Natural killer cell treated with Interleukin-12 subunit alpha and Interleukin-12 subunit beta and Interleukin-15 and Interleukin-18, amount 100 ng/mL, for 72 hours (primary cell): Measurements from ENCODE around the gene CPEB1. TPM values are rescaled to one million over a fixed set of nuclear protein-coding genes. Genes with fewer than 3 reads are reported as not detected.
"Not testable (repeated sequence)": the region's sequence is repeated elsewhere in the genome, so short reads cannot be mapped to it uniquely, and the experiment has no call there.

Experiments used
- ATAC-seq, 2 donors: fragments of 150-1000 bp; cut with Tn5 transposase in 1 of 2; sonication (Bioruptor Pico), chemical (Tn5 transposase) in 1 of 2; 2 replicates each; pipeline ENCODE4 v1.10.0; 2021
- DNase-seq: peaks from one replicate; pipeline ENCODE4 v3.0.0; 2022; ENCODE audit warnings: low spot score
- H3K27ac Mint-ChIP-seq, 2 donors: 1 replicate in 1 of 2; 2 replicates in 1 of 2; pipeline ENCODE4 v1.8.0; 2022; ENCODE audit warnings: mixed read lengths in 2 of 2, mild to moderate bottlenecking in 1 of 2, moderate library complexity in 1 of 2
- H3K27me3 Mint-ChIP-seq, 2 donors: 1 replicate in 1 of 2; 2 replicates in 1 of 2; pipeline ENCODE4 v1.8.0; 2022; ENCODE audit warnings: mixed read lengths in 2 of 2
- H3K36me3 Mint-ChIP-seq: one replicate; pipeline ENCODE4 v1.8.0; 2022; ENCODE audit warnings: mixed read lengths
- H3K4me1 Mint-ChIP-seq, 2 donors: 1 replicate in 1 of 2; 2 replicates in 1 of 2; pipeline ENCODE4 v1.8.0; 2022; ENCODE audit warnings: low read depth in 2 of 2, mixed read lengths in 2 of 2, mild to moderate bottlenecking in 1 of 2
- H3K4me3 Mint-ChIP-seq: one replicate; pipeline ENCODE4 v1.8.0; 2022; ENCODE audit warnings: mixed read lengths
- H3K9me3 Mint-ChIP-seq: 2 replicates; pipeline ENCODE4 v1.8.0; 2022; ENCODE audit warnings: mixed read lengths
- total RNA-seq, 2 donors: library from RNA; stranded (reverse); gene quantifications; one replicate each; pipeline ENCODE4 v1.2.3, GENCODE V29; 2022

Gene CPEB1
- total RNA-seq, 2 donors from 2014 or later, result 0.21 TPM; not detected in 1

GRCh38 chr15:82531496-82532382 lies 115.4 kb downstream of the CPEB1 start:
- peaks cover 15 to 21% of the 10 kb centered on the region in 2 donors for H3K4me1 Mint-ChIP-seq
- H3K36me3 Mint-ChIP-seq, result peaks cover 17% of the 10 kb centered on the region
- DNase-seq (no peak), ATAC-seq (no peak)
- no peaks in the 10 kb centered on the region for H3K9me3 Mint-ChIP-seq
- no peak overlapping the region for H3K4me3 Mint-ChIP-seq
- H3K27me3 Mint-ChIP-seq, result no peaks in the 10 kb centered on the region
- H3K27ac Mint-ChIP-seq, result peak overlapping the region in 1 of 2 donors; percentile 13

GRCh38 chr15:82530606-82531379 lies 116.4 kb downstream of the CPEB1 start:
- ATAC-seq, result peak; percentile 86 to 89
- peak overlapping the region; percentile 45 for H3K4me3 Mint-ChIP-seq
- no peaks in the 10 kb centered on the region for H3K9me3 Mint-ChIP-seq

GRCh38 chr15:82530006-82530405 lies 117.2 kb downstream of the CPEB1 start:
- DNase-seq, result no peak
- peak overlapping the region; percentile 45 for H3K4me3 Mint-ChIP-seq
- peak overlapping the region in 1 of 2 donors; percentile 15 for H3K27ac Mint-ChIP-seq
- peaks cover 9 to 15% of the 10 kb centered on the region in 2 donors for H3K4me1 Mint-ChIP-seq
- no peaks in the 10 kb centered on the region for H3K9me3 Mint-ChIP-seq
- H3K36me3 Mint-ChIP-seq, result peaks cover 8% of the 10 kb centered on the region
- no peaks in the 10 kb centered on the region for H3K27me3 Mint-ChIP-seq
- ATAC-seq, result no peak

More at GRCh38 chr15:82530606-82531379, 116.4 kb downstream of the CPEB1 start:
- H3K4me1 Mint-ChIP-seq, result peaks cover 9 to 15% of the 10 kb centered on the region in 2 donors
- no peaks in the 10 kb centered on the region for H3K27me3 Mint-ChIP-seq
- peak overlapping the region; percentile 13 to 15 for H3K27ac Mint-ChIP-seq
- H3K36me3 Mint-ChIP-seq, result peaks cover 8% of the 10 kb centered on the region
- peak; percentile 73 for DNase-seq

- H3K9me3 Mint-ChIP-seq, DNase-seq, H3K27me3 Mint-ChIP-seq, H3K4me1 Mint-ChIP-seq, H3K4me3 Mint-ChIP-seq, H3K27ac Mint-ChIP-seq, H3K36me3 Mint-ChIP-seq, ATAC-seq: not testable (repeated sequence)
These were observed 133.6 kb downstream of the CPEB1 start for GRCh38 chr15:82513587-82513986.

GRCh38 chr15:82507693-82508092 lies 139.5 kb downstream of the CPEB1 start:
- not testable (repeated sequence) for H3K4me3 Mint-ChIP-seq, H3K36me3 Mint-ChIP-seq, H3K9me3 Mint-ChIP-seq, H3K27ac Mint-ChIP-seq, H3K4me1 Mint-ChIP-seq, H3K27me3 Mint-ChIP-seq, DNase-seq
- ATAC-seq, result peak in 1 of 2 donors; percentile 10

GRCh38 chr15:82507087-82507486 lies 140.1 kb downstream of the CPEB1 start:
- H3K4me1 Mint-ChIP-seq, H3K4me3 Mint-ChIP-seq, H3K9me3 Mint-ChIP-seq, H3K27ac Mint-ChIP-seq, DNase-seq, H3K27me3 Mint-ChIP-seq, H3K36me3 Mint-ChIP-seq: not testable (repeated sequence)
- ATAC-seq, result peak in 1 of 2 donors; percentile 31

- not testable (repeated sequence) for H3K9me3 Mint-ChIP-seq, H3K4me3 Mint-ChIP-seq
These were observed 141.3 kb downstream of the CPEB1 start for GRCh38 chr15:82505842-82506241.

GRCh38 chr15:82504074-82504473 lies 143.1 kb downstream of the CPEB1 start:
- H3K4me1 Mint-ChIP-seq, H3K27ac Mint-ChIP-seq: not testable (repeated sequence)

More at GRCh38 chr15:82505842-82506241, 141.3 kb downstream of the CPEB1 start:
- peak in 1 of 2 donors; percentile 42 for ATAC-seq
- not testable (repeated sequence) for DNase-seq, H3K27ac Mint-ChIP-seq, H3K27me3 Mint-ChIP-seq, H3K4me1 Mint-ChIP-seq, H3K36me3 Mint-ChIP-seq

GRCh38 chr15:82502700-82503339 lies 144.3 kb downstream of the CPEB1 start:
- H3K36me3 Mint-ChIP-seq, H3K27ac Mint-ChIP-seq, H3K4me3 Mint-ChIP-seq, H3K4me1 Mint-ChIP-seq, H3K27me3 Mint-ChIP-seq, H3K9me3 Mint-ChIP-seq: not testable (repeated sequence)
- ATAC-seq (peak; percentile 57 to 69), DNase-seq (peak; percentile 67)

More at GRCh38 chr15:82504074-82504473, 143.1 kb downstream of the CPEB1 start:
- not testable (repeated sequence) for DNase-seq, H3K9me3 Mint-ChIP-seq, H3K4me3 Mint-ChIP-seq, H3K27me3 Mint-ChIP-seq, H3K36me3 Mint-ChIP-seq, ATAC-seq

- H3K27ac Mint-ChIP-seq, H3K4me1 Mint-ChIP-seq, H3K4me3 Mint-ChIP-seq, H3K9me3 Mint-ChIP-seq, H3K36me3 Mint-ChIP-seq, DNase-seq, H3K27me3 Mint-ChIP-seq: not testable (repeated sequence)
- peak in 1 of 2 donors; percentile 53 for ATAC-seq
These were observed 146.4 kb downstream of the CPEB1 start for GRCh38 chr15:82500772-82501171.

GRCh38 chr15:82497978-82498377 lies 149.2 kb downstream of the CPEB1 start:
- not testable (repeated sequence) for H3K27me3 Mint-ChIP-seq

More at GRCh38 chr15:82497978-82498377, 149.2 kb downstream of the CPEB1 start:
- H3K4me1 Mint-ChIP-seq, H3K4me3 Mint-ChIP-seq, DNase-seq, H3K27ac Mint-ChIP-seq, H3K9me3 Mint-ChIP-seq, H3K36me3 Mint-ChIP-seq, ATAC-seq: not testable (repeated sequence)
